GM12878 (cell line): ENCODE data around the gene DES. TPM values are rescaled to one million over a fixed set of nuclear protein-coding genes. Genes with fewer than 3 reads are reported as not detected.

Experiments
- ATAC-seq: fragments of 200-7000 bp; cut with Tn5 transposase; 3 replicates; pipeline ENCODE4 v1.9.1; 2020; ENCODE audit warnings: mild to moderate bottlenecking, moderate library complexity
- BruUV-seq: library from RNA; stranded (reverse); fragments of 400-500 nt; replicated peaks from 2 replicates; lab custom pipeline; 2021; lab: Mats Ljungman, UMichigan
- CTCF ChIA-PET: fragments of 300-600 bp; sonication (Branson Sonifier 250); formaldehyde crosslinking; extraction: SDS; loops from one replicate; lab custom pipeline; 2021; ENCODE audit warnings: inconsistent platforms; lab: Yijun Ruan, JAX
- POLR2A ChIA-PET: fragments of 350-600 bp; formaldehyde crosslinking; extraction: SDS; loops from one replicate; lab custom pipeline; 2021; ENCODE audit warnings: inconsistent platforms; lab: Charles Lee
- RAD21 ChIA-PET: fragments of 300-600 bp; sonication (Branson Sonifier 250); formaldehyde crosslinking; loops from one replicate; lab custom pipeline; 2023; ENCODE audit warnings: antibody characterized with exemption; ENCODE audit not compliant: unreplicated experiment; lab: Charles Lee
- SMC1A ChIA-PET: fragments of 300-600 bp; sonication (Branson Sonifier 250); formaldehyde crosslinking; loops from one replicate; lab custom pipeline; 2023; ENCODE audit not compliant: unreplicated experiment, uncharacterized antibody; lab: Charles Lee
- DNase-seq: peaks from one replicate; pipeline ENCODE4 v3.0.0-alpha.2; 2011; ENCODE audit warnings: low read depth, low spot score
- FAIRE-seq: peaks from 3 replicates; lab custom pipeline; 2011; peaks lifted over from hg19 to GRCh38; lab: Jason Lieb, UNC
- H2AFZ ChIP-seq: 2 replicates; pipeline ENCODE4 v1.6.0; 2011; ENCODE audit warnings: low read depth, low read length, control low read depth; ENCODE audit not compliant: control insufficient read depth
- H3K27ac ChIP-seq: 2 replicates; pipeline ENCODE4 v1.5.1; 2011; ENCODE audit warnings: control low read depth; ENCODE audit not compliant: control insufficient read depth, insufficient read depth
- H3K27me3 ChIP-seq, 2 experiments: replicated peaks in 1 of 2; 2 replicates each; pipeline versions ENCODE4 v1.6.0 to v1.6.1; 2011; ENCODE audit warnings: low read length in 1 of 2; ENCODE audit not compliant: control insufficient read depth in 2 of 2, insufficient read depth in 2 of 2
- H3K36me3 ChIP-seq, 2 experiments: 2 replicates each; pipeline ENCODE4 v1.5.1; 2011; ENCODE audit warnings: low read length in 1 of 2; ENCODE audit not compliant: control insufficient read depth in 2 of 2, insufficient read depth in 2 of 2
- H3K4me1 ChIP-seq: 2 replicates; pipeline ENCODE4 v1.6.1; 2011; ENCODE audit warnings: mild to moderate bottlenecking, low read length, moderate library complexity, mixed read lengths; ENCODE audit not compliant: control insufficient read depth, insufficient read depth
- H3K4me2 ChIP-seq: 2 replicates; pipeline ENCODE4 v1.6.0; 2011; ENCODE audit warnings: control low read depth; ENCODE audit not compliant: control insufficient read depth, insufficient read depth
- H3K4me3 ChIP-seq: fragments of 200-600 bp; sonication (generic); 2 replicates; pipeline ENCODE4 v1.5.1; 2016
- H3K79me2 ChIP-seq: 2 replicates; pipeline ENCODE4 v1.6.0; 2011; ENCODE audit warnings: low read length; ENCODE audit not compliant: control insufficient read depth, insufficient read depth
- H3K9ac ChIP-seq: 2 replicates; pipeline ENCODE4 v1.8.0; 2011; ENCODE audit warnings: low read length, control low read depth, mixed read lengths; ENCODE audit not compliant: control insufficient read depth, insufficient read depth
- H3K9me3 ChIP-seq: replicated peaks from 3 replicates; pipeline ENCODE4 v1.5.1; 2011; ENCODE audit warnings: mild to moderate bottlenecking, low read length; ENCODE audit not compliant: control insufficient read depth, insufficient read depth
- H4K20me1 ChIP-seq: 2 replicates; pipeline ENCODE4 v1.6.0; 2011; ENCODE audit not compliant: control insufficient read depth, insufficient read depth
- CHD1 ChIP-seq: IDR thresholded peaks from 2 replicates; pipeline ENCODE4 v1.6.1; 2012; ENCODE audit warnings: low read depth, low read length, improper control_type of control experiment
- EED ChIP-seq: sonication (generic); IDR thresholded peaks from 2 replicates; pipeline ENCODE4 v1.6.1; 2016; ENCODE audit warnings: antibody characterized with exemption, low read depth
- FOS ChIP-seq: IDR thresholded peaks from 3 replicates; pipeline ENCODE4 v1.6.1; 2011; ENCODE audit warnings: borderline replicate concordance; ENCODE audit not compliant: insufficient read length; ENCODE audit errors: extremely low read depth
- FOXK2 ChIP-seq: fragments of 450-650 bp; IDR thresholded peaks from 2 replicates; pipeline ENCODE4 v1.6.1; 2017; ENCODE audit warnings: mild to moderate bottlenecking, moderate library complexity
- IRF4 ChIP-seq: IDR thresholded peaks from 2 replicates; pipeline ENCODE4 v1.6.1; 2011; ENCODE audit warnings: low read depth, low read length
- KDM1A ChIP-seq: fragments of 200-600 bp; sonication (generic); IDR thresholded peaks from 2 replicates; pipeline ENCODE4 v1.6.1; 2016; ENCODE audit warnings: borderline replicate concordance
- MEF2B ChIP-seq: fragments of 450-650 bp; IDR thresholded peaks from 2 replicates; pipeline ENCODE4 v1.6.1; 2018; ENCODE audit warnings: mild to moderate bottlenecking, moderate library complexity; ENCODE audit not compliant: partially characterized antibody, poor library complexity, severe bottlenecking
- MYC ChIP-seq: IDR thresholded peaks from 2 replicates; pipeline ENCODE4 v1.6.1; 2011; ENCODE audit warnings: mild to moderate bottlenecking, low read length, moderate library complexity, inconsistent platforms; ENCODE audit not compliant: insufficient read depth, insufficient replicate concordance, insufficient read length, severe bottlenecking
- RUNX3 ChIP-seq: IDR thresholded peaks from 2 replicates; pipeline ENCODE4 v1.6.1; 2012; ENCODE audit warnings: low read length, inconsistent platforms
- SMAD5 ChIP-seq: IDR thresholded peaks from 2 replicates; pipeline ENCODE4 v1.6.1; 2016; ENCODE audit warnings: antibody characterized with exemption, low read depth
- STAT3 ChIP-seq: IDR thresholded peaks from 2 replicates; pipeline ENCODE4 v1.6.1; 2011; ENCODE audit warnings: low read depth, low read length, improper control_type of control experiment
- ZSCAN29 ChIP-seq: fragments of 450-650 bp; IDR thresholded peaks from 2 replicates; pipeline ENCODE4 v1.6.1; 2017; ENCODE audit warnings: mild to moderate bottlenecking, moderate library complexity
- WGBS: methylation state at CpG from one replicate; pipeline ENCODE4 v1.1.6; 2016; ENCODE audit warnings: low lambda C conversion rate; ENCODE audit not compliant: insufficient replicate concordance, insufficient coverage; ENCODE audit errors: missing lambda C conversion rate; 5-methylcytosine and 5-hydroxymethylcytosine counted together
- in situ Hi-C: fragments of 300-500 bp; cut with MboI; formaldehyde crosslinking; loops from 9 replicates; pipeline ENCODE4 v1.14.3; 2018; ENCODE audit warnings: mixed read lengths
- intact Hi-C: fragments of 100-400 bp; cut with micrococcal nuclease; formaldehyde crosslinking; loops from one replicate; pipeline ENCODE4 v1.14.2; 2022; ENCODE audit not compliant: unreplicated experiment
- polyA plus RNA-seq, 11 experiments: library from polyadenylated mRNA; depleted of rRNA in 4 of 11; unstranded in 6 of 11; stranded (reverse) in 5 of 11; fragments of >200 nt; fragmentation: Nextera tagmentation in 4 of 11; fragmentation: Illumina TruSeq in 1 of 11; extraction: Ambion mirVana in 4 of 11; extraction: Trizol in 1 of 11; gene quantifications; 1 replicate in 1 of 11; 2 replicates in 10 of 11; pipeline versions ENCODE4 v1.2.1 to v1.2.3, GENCODE V29; 2011 to 2016; ENCODE audit warnings: inconsistent platforms in 2 of 11, missing spikeins in 2 of 11, low read depth in 1 of 11
- total RNA-seq, 4 experiments: library from RNA; depleted of rRNA in 3 of 4; stranded (reverse); fragments of >200 nt in 3 of 4; fragmentation: Illumina TruSeq in 1 of 4; extraction: Trizol in 1 of 4; gene quantifications; 2 replicates each; pipeline versions ENCODE4 v1.2.1 to v1.2.3, GENCODE V29; 2013 to 2021
- TF ChIP-seq, protein P1 (sequence below): IDR thresholded peaks from 2 replicates; pipeline ENCODE4 v1.6.1; 2011; ENCODE audit warnings: mild to moderate bottlenecking, low read depth, low read length, moderate library complexity; ENCODE audit not compliant: insufficient replicate concordance
- TF ChIP-seq, protein P2 (sequence below): fragments of 450-650 bp; IDR thresholded peaks from 2 replicates; pipeline ENCODE4 v1.6.1; 2017; ENCODE audit warnings: antibody characterized with exemption, mild to moderate bottlenecking, moderate library complexity
- TF ChIP-seq, protein P3 (sequence below): IDR thresholded peaks from 2 replicates; pipeline ENCODE4 v1.6.1; 2011; ENCODE audit warnings: borderline replicate concordance, low read depth, mild to moderate bottlenecking, moderate library complexity, low read length; ENCODE audit not compliant: insufficient read depth, poor library complexity, severe bottlenecking
- TF ChIP-seq, protein P4 (sequence below): fragments of 450-650 bp; formaldehyde crosslinking; IDR thresholded peaks from 2 replicates; pipeline ENCODE4 v1.5.0; 2022; ENCODE audit warnings: mild to moderate bottlenecking, missing genetic modification characterization

DES gene
- total and polyA plus RNA-seq, 10 of the 15 experiments (the other 5 are each of a cell fraction or from before 2014, with no cell fraction given) = 0.80 TPM; not detected in 9

DNA sequence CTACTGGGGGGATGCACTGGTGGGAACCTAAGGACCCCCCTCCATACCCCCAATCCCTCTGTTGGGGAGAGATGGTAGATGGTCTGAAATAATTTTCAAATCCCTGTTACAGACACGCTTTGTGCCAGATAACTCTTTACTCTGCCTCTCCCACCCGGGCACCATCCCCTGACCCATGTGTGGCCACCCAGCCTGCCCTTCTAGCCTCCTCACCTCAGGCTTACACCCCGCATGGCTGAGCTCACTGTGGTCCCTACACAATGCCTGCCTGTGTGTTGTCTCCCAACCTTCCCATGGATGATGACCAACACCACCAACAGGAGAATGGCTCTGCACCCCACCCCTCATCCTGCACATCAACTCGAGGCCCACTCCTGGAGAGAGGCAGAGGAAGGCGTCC lies 31.4 kb downstream of the DES start:
- Histone ChIP-seq H2AFZ (no peak overlapping the region), H3K4me2 (no peak overlapping the region), H3K36me3 (no peaks in the 10 kb centered on the region), H3K9ac (no peak overlapping the region), H3K9me3 (no peaks in the 10 kb centered on the region), H3K27me3 (peaks cover 6 to 12% of the 10 kb centered on the region in 2 experiments; a peak in 3 of 4 replicates), H3K79me2 (no peaks in the 10 kb centered on the region), H3K4me3 (no peak overlapping the region), H3K27ac (no peak overlapping the region), H3K4me1 (no peaks in the 10 kb centered on the region), H4K20me1 (no peaks in the 10 kb centered on the region)
- intact Hi-C loops (no loop called here), in situ Hi-C loops (no loop called here)
- POLR2A ChIA-PET = no interaction called here
- DNase-seq (no peak), FAIRE-seq (no peak), ATAC-seq (no peak)
- SMC1A ChIA-PET = interaction anchor here (1.6 kb wide), 1 partner anchor 13 kb away, joined by 3 read pairs; no protein-coding TSS in a partner anchor
- CTCF ChIA-PET = interaction anchor here (0.6 to 1.0 kb wide), 2 partner anchors 10 to 110 kb away, joined by 3 read pairs; no protein-coding TSS in a partner anchor
- RAD21 ChIA-PET = no interaction called here
- 10% methylated on average over 5 of the region's 5 CpGs for WGBS
- no peak for TF ChIP-seq ZSCAN29
- no peak for TF ChIP-seq RUNX3
- TF ChIP-seq, protein P1, sequence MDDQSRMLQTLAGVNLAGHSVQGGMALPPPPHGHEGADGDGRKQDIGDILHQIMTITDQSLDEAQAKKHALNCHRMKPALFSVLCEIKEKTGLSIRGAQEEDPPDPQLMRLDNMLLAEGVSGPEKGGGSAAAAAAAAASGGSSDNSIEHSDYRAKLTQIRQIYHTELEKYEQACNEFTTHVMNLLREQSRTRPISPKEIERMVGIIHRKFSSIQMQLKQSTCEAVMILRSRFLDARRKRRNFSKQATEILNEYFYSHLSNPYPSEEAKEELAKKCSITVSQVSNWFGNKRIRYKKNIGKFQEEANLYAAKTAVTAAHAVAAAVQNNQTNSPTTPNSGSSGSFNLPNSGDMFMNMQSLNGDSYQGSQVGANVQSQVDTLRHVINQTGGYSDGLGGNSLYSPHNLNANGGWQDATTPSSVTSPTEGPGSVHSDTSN = no peak
- no peak for TF ChIP-seq EED
- no peak for TF ChIP-seq STAT3
- TF ChIP-seq, protein P2, sequence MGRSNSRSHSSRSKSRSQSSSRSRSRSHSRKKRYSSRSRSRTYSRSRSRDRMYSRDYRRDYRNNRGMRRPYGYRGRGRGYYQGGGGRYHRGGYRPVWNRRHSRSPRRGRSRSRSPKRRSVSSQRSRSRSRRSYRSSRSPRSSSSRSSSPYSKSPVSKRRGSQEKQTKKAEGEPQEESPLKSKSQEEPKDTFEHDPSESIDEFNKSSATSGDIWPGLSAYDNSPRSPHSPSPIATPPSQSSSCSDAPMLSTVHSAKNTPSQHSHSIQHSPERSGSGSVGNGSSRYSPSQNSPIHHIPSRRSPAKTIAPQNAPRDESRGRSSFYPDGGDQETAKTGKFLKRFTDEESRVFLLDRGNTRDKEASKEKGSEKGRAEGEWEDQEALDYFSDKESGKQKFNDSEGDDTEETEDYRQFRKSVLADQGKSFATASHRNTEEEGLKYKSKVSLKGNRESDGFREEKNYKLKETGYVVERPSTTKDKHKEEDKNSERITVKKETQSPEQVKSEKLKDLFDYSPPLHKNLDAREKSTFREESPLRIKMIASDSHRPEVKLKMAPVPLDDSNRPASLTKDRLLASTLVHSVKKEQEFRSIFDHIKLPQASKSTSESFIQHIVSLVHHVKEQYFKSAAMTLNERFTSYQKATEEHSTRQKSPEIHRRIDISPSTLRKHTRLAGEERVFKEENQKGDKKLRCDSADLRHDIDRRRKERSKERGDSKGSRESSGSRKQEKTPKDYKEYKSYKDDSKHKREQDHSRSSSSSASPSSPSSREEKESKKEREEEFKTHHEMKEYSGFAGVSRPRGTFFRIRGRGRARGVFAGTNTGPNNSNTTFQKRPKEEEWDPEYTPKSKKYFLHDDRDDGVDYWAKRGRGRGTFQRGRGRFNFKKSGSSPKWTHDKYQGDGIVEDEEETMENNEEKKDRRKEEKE = no peak
- TF ChIP-seq KDM1A = no peak
- TF ChIP-seq, protein P3, sequence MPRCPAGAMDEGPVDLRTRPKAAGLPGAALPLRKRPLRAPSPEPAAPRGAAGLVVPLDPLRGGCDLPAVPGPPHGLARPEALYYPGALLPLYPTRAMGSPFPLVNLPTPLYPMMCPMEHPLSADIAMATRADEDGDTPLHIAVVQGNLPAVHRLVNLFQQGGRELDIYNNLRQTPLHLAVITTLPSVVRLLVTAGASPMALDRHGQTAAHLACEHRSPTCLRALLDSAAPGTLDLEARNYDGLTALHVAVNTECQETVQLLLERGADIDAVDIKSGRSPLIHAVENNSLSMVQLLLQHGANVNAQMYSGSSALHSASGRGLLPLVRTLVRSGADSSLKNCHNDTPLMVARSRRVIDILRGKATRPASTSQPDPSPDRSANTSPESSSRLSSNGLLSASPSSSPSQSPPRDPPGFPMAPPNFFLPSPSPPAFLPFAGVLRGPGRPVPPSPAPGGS = no peak
- TF ChIP-seq SMAD5 = no peak
- no peak for TF ChIP-seq MYC
- no peak for TF ChIP-seq IRF4
- TF ChIP-seq, protein P4, sequence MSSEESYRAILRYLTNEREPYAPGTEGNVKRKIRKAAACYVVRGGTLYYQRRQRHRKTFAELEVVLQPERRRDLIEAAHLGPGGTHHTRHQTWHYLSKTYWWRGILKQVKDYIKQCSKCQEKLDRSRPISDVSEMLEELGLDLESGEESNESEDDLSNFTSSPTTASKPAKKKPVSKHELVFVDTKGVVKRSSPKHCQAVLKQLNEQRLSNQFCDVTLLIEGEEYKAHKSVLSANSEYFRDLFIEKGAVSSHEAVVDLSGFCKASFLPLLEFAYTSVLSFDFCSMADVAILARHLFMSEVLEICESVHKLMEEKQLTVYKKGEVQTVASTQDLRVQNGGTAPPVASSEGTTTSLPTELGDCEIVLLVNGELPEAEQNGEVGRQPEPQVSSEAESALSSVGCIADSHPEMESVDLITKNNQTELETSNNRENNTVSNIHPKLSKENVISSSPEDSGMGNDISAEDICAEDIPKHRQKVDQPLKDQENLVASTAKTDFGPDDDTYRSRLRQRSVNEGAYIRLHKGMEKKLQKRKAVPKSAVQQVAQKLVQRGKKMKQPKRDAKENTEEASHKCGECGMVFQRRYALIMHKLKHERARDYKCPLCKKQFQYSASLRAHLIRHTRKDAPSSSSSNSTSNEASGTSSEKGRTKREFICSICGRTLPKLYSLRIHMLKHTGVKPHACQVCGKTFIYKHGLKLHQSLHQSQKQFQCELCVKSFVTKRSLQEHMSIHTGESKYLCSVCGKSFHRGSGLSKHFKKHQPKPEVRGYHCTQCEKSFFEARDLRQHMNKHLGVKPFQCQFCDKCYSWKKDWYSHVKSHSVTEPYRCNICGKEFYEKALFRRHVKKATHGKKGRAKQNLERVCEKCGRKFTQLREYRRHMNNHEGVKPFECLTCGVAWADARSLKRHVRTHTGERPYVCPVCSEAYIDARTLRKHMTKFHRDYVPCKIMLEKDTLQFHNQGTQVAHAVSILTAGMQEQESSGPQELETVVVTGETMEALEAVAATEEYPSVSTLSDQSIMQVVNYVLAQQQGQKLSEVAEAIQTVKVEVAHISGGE (CRISPR knock-in tag) = no peak
- no peak for TF ChIP-seq FOS
- no peak for TF ChIP-seq MEF2B
- TF ChIP-seq CHD1 = no peak
- no peak for TF ChIP-seq FOXK2
- BruUV-seq = no TSS peak
